Measurements from ENCODE around the gene RELA. TPM values are rescaled to one million over a fixed set of nuclear protein-coding genes. Genes with fewer than 3 reads are reported as not detected.

RELA gene
- total RNA-seq, 1 donor from 2014 or later: 62.6 TPM

- H3K27ac Mint-ChIP-seq (ENCODE audit: unreplicated experiment): peak within 1 kb of the TSS; percentile 87
- TF ChIP-seq, protein P1, sequence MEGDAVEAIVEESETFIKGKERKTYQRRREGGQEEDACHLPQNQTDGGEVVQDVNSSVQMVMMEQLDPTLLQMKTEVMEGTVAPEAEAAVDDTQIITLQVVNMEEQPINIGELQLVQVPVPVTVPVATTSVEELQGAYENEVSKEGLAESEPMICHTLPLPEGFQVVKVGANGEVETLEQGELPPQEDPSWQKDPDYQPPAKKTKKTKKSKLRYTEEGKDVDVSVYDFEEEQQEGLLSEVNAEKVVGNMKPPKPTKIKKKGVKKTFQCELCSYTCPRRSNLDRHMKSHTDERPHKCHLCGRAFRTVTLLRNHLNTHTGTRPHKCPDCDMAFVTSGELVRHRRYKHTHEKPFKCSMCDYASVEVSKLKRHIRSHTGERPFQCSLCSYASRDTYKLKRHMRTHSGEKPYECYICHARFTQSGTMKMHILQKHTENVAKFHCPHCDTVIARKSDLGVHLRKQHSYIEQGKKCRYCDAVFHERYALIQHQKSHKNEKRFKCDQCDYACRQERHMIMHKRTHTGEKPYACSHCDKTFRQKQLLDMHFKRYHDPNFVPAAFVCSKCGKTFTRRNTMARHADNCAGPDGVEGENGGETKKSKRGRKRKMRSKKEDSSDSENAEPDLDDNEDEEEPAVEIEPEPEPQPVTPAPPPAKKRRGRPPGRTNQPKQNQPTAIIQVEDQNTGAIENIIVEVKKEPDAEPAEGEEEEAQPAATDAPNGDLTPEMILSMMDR (IDR thresholded peaks at IDR 0.05; ENCODE audit: unreplicated experiment): peak; percentile 58
- peak within 1 kb of the TSS; percentile 90 for H3K4me3 Mint-ChIP-seq (ENCODE audit: unreplicated experiment)
- peaks cover 44% of the 10 kb centered on the region for H3K4me1 Mint-ChIP-seq (ENCODE audit: unreplicated experiment)
- H3K9me3 Mint-ChIP-seq (ENCODE audit: unreplicated experiment): no peaks in the 10 kb centered on the region
- peaks cover 19% of the 10 kb centered on the region for H3K36me3 Mint-ChIP-seq (ENCODE audit: low read depth, unreplicated experiment)
- peaks cover 13% of the 10 kb centered on the region for H3K27me3 Mint-ChIP-seq (ENCODE audit: unreplicated experiment)
- peak; percentile 93 for DNase-seq (ENCODE audit: low spot score)
These were observed 24.8 kb downstream of the RELA start, which contains the start of gene SIPA1 for GRCh38 chr11:65637794-65638419. TSS of gene SIPA1 (plus strand) at chr11:65638101. CDS start at chr11:65640922, 2,821 bp downstream.

GRCh38 chr11:65637032-65637557, 25.6 kb downstream of the RELA start:
- TF ChIP-seq, protein P1 (IDR thresholded peaks at IDR 0.05; ENCODE audit: unreplicated experiment): no peak

DNA sequence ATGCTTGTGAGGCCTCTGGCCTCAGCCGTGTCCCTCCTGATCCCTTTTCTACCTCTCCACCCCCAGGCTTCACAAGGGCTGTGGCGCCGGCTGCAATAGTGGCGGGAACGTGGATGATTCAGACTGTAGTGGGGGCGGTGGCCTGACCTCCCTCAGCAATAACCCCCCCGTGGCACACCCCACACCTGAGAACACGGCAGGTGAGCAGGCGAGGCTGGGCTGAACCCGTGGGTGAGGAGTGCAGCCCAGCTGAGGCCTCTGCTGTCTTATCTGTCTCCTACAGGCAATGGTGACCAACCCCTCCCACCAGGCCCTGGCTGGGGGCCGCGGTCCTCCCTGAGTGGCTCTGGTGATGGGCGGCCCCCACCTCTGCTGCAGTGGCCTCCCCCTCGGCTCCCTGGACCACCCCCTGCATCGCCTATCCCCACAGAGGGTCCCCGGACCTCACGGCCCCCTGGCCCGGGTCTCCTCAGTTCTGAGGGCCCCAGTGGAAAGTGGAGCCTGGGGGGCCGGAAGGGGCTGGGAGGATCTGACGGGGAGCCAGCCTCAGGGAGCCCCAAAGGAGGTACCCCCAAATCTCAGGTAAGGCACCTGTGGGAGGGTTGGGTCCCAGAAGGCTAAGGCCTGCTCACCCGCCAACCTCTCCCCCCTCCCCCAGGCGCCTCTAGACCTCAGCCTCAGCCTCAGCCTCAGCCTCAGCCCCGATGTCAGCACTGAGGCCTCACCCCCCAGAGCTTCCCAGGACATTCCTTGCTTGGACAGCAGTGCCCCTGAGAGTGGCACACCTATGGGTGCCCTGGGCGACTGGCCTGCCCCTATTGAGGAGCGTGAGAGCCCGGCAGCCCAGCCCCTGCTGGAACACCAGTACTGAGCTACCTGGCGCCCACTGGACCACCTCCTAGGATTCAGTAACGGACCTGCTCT, 26.3 kb downstream of the RELA start:
- Mint-ChIP-seq H3K27ac (ENCODE audit: unreplicated experiment) (peak overlapping the region; percentile 82), H3K4me3 (ENCODE audit: unreplicated experiment) (peak overlapping the region; percentile 69), H3K36me3 (ENCODE audit: low read depth, unreplicated experiment) (peaks cover 18% of the 10 kb centered on the region)

More at GRCh38 chr11:65637032-65637557, 25.6 kb downstream of the RELA start:
- peak overlapping the region; percentile 88 for H3K4me3 Mint-ChIP-seq (ENCODE audit: unreplicated experiment)
- peak overlapping the region; percentile 82 for H3K27ac Mint-ChIP-seq (ENCODE audit: unreplicated experiment)
- no peaks in the 10 kb centered on the region for H3K9me3 Mint-ChIP-seq (ENCODE audit: unreplicated experiment)
- H3K27me3 Mint-ChIP-seq (ENCODE audit: unreplicated experiment): peaks cover 13% of the 10 kb centered on the region
- peaks cover 19% of the 10 kb centered on the region for H3K36me3 Mint-ChIP-seq (ENCODE audit: low read depth, unreplicated experiment)
- peaks cover 43% of the 10 kb centered on the region for H3K4me1 Mint-ChIP-seq (ENCODE audit: unreplicated experiment)
- no peak for DNase-seq (ENCODE audit: low spot score)

DNA sequence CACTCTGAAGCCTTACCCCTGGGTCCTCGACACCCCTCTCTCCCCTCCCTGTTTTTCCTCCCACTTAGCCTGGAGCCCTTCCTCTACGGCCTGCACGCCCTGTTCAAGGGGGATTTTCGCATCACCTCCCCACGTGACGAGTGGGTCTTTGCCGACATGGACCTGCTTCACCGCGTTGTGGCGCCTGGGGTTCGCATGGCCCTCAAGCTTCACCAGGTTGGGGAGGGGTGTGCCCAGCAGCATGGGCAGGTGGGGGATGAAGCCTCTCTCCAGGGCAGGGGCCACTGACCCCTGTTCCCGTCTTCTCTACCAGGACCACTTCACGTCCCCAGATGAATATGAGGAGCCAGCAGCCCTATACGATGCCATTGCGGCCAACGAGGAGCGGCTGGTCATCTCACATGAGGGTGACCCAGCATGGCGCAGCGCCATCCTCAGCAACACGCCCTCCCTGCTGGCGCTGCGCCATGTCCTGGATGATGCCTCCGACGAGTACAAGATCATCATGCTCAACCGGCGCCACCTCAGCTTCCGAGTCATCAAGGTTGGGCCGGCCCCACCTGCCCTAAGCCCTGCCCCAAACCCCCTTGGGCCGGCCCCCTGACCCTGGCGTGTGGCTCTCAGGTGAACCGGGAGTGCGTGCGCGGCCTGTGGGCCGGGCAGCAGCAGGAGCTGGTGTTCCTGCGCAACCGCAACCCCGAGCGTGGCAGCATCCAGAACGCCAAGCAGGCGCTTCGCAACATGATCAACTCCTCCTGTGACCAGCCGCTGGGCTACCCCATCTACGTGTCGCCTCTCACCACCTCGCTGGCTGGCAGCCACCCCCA, 27.6 kb downstream of the RELA start:
- H3K27ac Mint-ChIP-seq (ENCODE audit: unreplicated experiment): no peak overlapping the region

More for the DNA sequence above, 26.3 kb downstream of the RELA start:
- H3K9me3 Mint-ChIP-seq (ENCODE audit: unreplicated experiment): no peaks in the 10 kb centered on the region
- no peak for DNase-seq (ENCODE audit: low spot score)
- peaks cover 36% of the 10 kb centered on the region for H3K4me1 Mint-ChIP-seq (ENCODE audit: unreplicated experiment)
- TF ChIP-seq, protein P1 (IDR thresholded peaks at IDR 0.05; ENCODE audit: unreplicated experiment): no peak
- peaks cover 12% of the 10 kb centered on the region for H3K27me3 Mint-ChIP-seq (ENCODE audit: unreplicated experiment)

More for the DNA sequence above, 27.6 kb downstream of the RELA start:
- H3K4me1 Mint-ChIP-seq (ENCODE audit: unreplicated experiment): peaks cover 29% of the 10 kb centered on the region
- peaks cover 18% of the 10 kb centered on the region for H3K36me3 Mint-ChIP-seq (ENCODE audit: low read depth, unreplicated experiment)
- TF ChIP-seq, protein P1 (IDR thresholded peaks at IDR 0.05; ENCODE audit: unreplicated experiment): no peak
- no peak overlapping the region for H3K4me3 Mint-ChIP-seq (ENCODE audit: unreplicated experiment)
- no peaks in the 10 kb centered on the region for H3K9me3 Mint-ChIP-seq (ENCODE audit: unreplicated experiment)
- H3K27me3 Mint-ChIP-seq (ENCODE audit: unreplicated experiment): peaks cover 12% of the 10 kb centered on the region
- no peak for DNase-seq (ENCODE audit: low spot score)
